SK-N-SH treated with all-trans-retinoic acid at 6 μM for 48 hours (cell line): Measurements from ENCODE around the gene C7orf57.

Experiments used
- ATAC-seq: fragments of 200-7000 bp; cut with Tn5 transposase; 3 replicates; pipeline ENCODE4 v1.9.1; 2020; ENCODE audit warnings: mild to moderate bottlenecking, moderate library complexity
- BACH2 ChIP-seq: fragments of 250-450 bp; sonication (Bioruptor Pico); IDR thresholded peaks from 2 replicates; pipeline ENCODE4 v1.9.0; 2021; ENCODE audit warnings: mild to moderate bottlenecking, borderline replicate concordance
- CREB5 ChIP-seq: fragments of 250-450 bp; sonication (Bioruptor Pico); IDR thresholded peaks from 2 replicates; pipeline ENCODE4 v1.5.1; 2020; ENCODE audit warnings: low read depth, mild to moderate bottlenecking, moderate library complexity
- CSDC2 ChIP-seq: fragments of 250-450 bp; sonication (Bioruptor Pico); IDR thresholded peaks from 2 replicates; pipeline ENCODE4 v1.5.0; 2020; ENCODE audit warnings: mild to moderate bottlenecking, moderate library complexity
- CSRNP3 ChIP-seq: fragments of 250-450 bp; sonication (Bioruptor Pico); IDR thresholded peaks from 2 replicates; pipeline ENCODE4 v1.5.1; 2021; ENCODE audit warnings: mild to moderate bottlenecking, moderate library complexity
- ISL1 ChIP-seq: fragments of 250-450 bp; sonication (Bioruptor Pico); IDR thresholded peaks from 2 replicates; pipeline ENCODE4 v2.1.2; 2022; ENCODE audit warnings: mild to moderate bottlenecking, moderate library complexity
- OSR1 ChIP-seq: fragments of 250-450 bp; sonication (Bioruptor Pico); IDR thresholded peaks from 2 replicates; pipeline ENCODE4 v1.8.0; 2022; ENCODE audit warnings: moderate library complexity, mild to moderate bottlenecking, inconsistent platforms
- PATZ1 ChIP-seq: fragments of 250-450 bp; sonication (Bioruptor Pico); IDR thresholded peaks from 2 replicates; pipeline ENCODE4 v1.8.0; 2020; ENCODE audit warnings: mild to moderate bottlenecking, moderate library complexity, borderline replicate concordance
- POU6F1 ChIP-seq: fragments of 250-450 bp; sonication (Bioruptor Pico); IDR thresholded peaks from 2 replicates; pipeline ENCODE4 v1.8.0; 2021; ENCODE audit warnings: low read depth, mild to moderate bottlenecking, moderate library complexity, borderline replicate concordance
- PPARA ChIP-seq: fragments of 250-450 bp; sonication (Bioruptor Pico); IDR thresholded peaks from 2 replicates; pipeline ENCODE4 v1.5.0; 2020; ENCODE audit warnings: mild to moderate bottlenecking, borderline replicate concordance
- RARB ChIP-seq: fragments of 250-450 bp; sonication (Bioruptor Pico); IDR thresholded peaks from 2 replicates; pipeline ENCODE4 v1.8.0; 2021; ENCODE audit warnings: mild to moderate bottlenecking, moderate library complexity
- TCF4 ChIP-seq: fragments of 250-450 bp; sonication (Bioruptor Pico); IDR thresholded peaks from 2 replicates; pipeline ENCODE4 v1.8.0; 2021; ENCODE audit warnings: mild to moderate bottlenecking, moderate library complexity, borderline replicate concordance
- ZFP3 ChIP-seq: fragments of 250-450 bp; sonication (Bioruptor Pico); IDR thresholded peaks from 2 replicates; pipeline ENCODE4 v1.5.0; 2020; ENCODE audit warnings: mild to moderate bottlenecking, moderate library complexity
- ZNF565 ChIP-seq: fragments of 450-650 bp; formaldehyde crosslinking; conservative IDR thresholded peaks from 2 replicates; pipeline ENCODE4 v1.5.0; 2020; ENCODE audit warnings: low read depth, mild to moderate bottlenecking, moderate library complexity
- ZNF8 ChIP-seq: fragments of 450-650 bp; formaldehyde crosslinking; IDR thresholded peaks from 2 replicates; pipeline ENCODE4 v1.5.0; 2020; ENCODE audit warnings: mild to moderate bottlenecking, moderate library complexity

The C7orf57 gene

GRCh38 chr7:48088559-48089045 lies 53.3 kb downstream of the C7orf57 start:
- peak; percentile 96 for TF ChIP-seq PATZ1 (CRISPR knock-in tag)
- TF ChIP-seq ZFP3 (CRISPR knock-in tag), result peak; percentile 50
- TF ChIP-seq CSDC2 (CRISPR knock-in tag), result no peak; the same call in 1 of the 2 replicates
- TF ChIP-seq POU6F1 (CRISPR knock-in tag), result no peak
- peak; percentile 76 for ATAC-seq

- TF ChIP-seq ZNF565 (CRISPR knock-in tag), result no peak
- TF ChIP-seq PPARA (CRISPR knock-in tag), result no peak
- TF ChIP-seq TCF4 (CRISPR knock-in tag), result no peak
- TF ChIP-seq OSR1, result no peak
- TF ChIP-seq PATZ1 (CRISPR knock-in tag), result no peak
- no peak for TF ChIP-seq CSRNP3 (CRISPR knock-in tag)
- TF ChIP-seq BACH2 (CRISPR knock-in tag), result no peak
- TF ChIP-seq CREB5, result no peak
- TF ChIP-seq RARB (CRISPR knock-in tag), result no peak
- no peak for TF ChIP-seq CSDC2 (CRISPR knock-in tag)
- no peak for TF ChIP-seq ZNF8 (CRISPR knock-in tag)
- TF ChIP-seq ISL1 (CRISPR knock-in tag), result no peak
- TF ChIP-seq, all 23 proteins: peak for 0
- ATAC-seq, result peak; percentile 81
These were observed 54.0 kb downstream of the C7orf57 start, which contains the start of gene UPP1 for GRCh38 chr7:48089046-48090003. TSS of gene UPP1 (plus strand) at chr7:48089265. CDS start at chr7:48094784, 5,519 bp downstream.

GRCh38 chr7:48090095-48090805 lies 54.9 kb downstream of the C7orf57 start:
- ATAC-seq, result no peak
- no peak for TF ChIP-seq POU6F1 (CRISPR knock-in tag)
- TF ChIP-seq PPARA (CRISPR knock-in tag), result no peak
- no peak for TF ChIP-seq ZNF565 (CRISPR knock-in tag)
- TF ChIP-seq ZNF8 (CRISPR knock-in tag), result no peak
